Ramos (cell line): Measurements from ENCODE around the gene NPIPB9.

Experiments
- in situ Hi-C: fragments of 300-500 bp; cut with MboI; formaldehyde crosslinking; loops from one replicate; pipeline ENCODE4 v1.14.3; 2022; ENCODE audit warnings: low sequenced_read_pairs; ENCODE audit not compliant: unreplicated experiment

NPIPB9 gene

GRCh38 chr16:28821874-28822519 is 70.4 kb downstream of the NPIPB9 start:
- in situ Hi-C loops = no loop called here
